ENCODE data around the gene HYI.

Gene HYI

DNA sequence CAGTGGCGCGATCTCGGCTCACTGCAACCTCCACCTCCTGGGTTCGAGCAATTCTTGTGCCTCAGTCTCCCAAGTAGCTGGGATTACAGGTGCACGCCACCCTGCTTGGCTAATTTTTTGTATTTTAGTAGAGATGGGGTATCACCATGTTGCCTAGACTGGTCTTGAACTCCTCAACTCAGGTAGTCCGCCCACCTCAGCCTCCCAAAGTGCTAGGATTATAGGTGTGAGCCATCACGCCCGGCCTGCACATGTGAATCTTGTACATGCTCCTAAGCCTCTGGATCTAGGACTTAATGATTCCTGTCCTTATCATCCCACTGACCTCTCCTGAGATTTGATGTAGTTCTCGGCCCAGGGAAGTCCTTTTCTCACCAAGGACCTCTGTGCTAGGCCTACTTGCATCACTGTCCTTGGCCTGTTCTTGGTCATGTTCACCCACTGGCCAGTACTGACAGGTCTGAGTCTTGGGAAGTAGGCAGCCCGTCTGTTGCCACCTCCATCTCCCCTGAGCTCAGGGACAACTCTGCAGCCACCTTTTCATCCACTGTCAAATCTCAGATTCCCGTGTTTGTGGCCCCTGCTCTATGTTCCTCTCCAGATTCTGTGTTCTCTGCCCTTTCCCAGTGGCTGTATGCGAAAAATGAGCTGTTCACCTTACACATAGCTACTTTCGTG is 9.4 kb downstream of the HYI start:
- DNase-seq (ENCODE audit: low read depth in 3 of 3) = no peak

DNA sequence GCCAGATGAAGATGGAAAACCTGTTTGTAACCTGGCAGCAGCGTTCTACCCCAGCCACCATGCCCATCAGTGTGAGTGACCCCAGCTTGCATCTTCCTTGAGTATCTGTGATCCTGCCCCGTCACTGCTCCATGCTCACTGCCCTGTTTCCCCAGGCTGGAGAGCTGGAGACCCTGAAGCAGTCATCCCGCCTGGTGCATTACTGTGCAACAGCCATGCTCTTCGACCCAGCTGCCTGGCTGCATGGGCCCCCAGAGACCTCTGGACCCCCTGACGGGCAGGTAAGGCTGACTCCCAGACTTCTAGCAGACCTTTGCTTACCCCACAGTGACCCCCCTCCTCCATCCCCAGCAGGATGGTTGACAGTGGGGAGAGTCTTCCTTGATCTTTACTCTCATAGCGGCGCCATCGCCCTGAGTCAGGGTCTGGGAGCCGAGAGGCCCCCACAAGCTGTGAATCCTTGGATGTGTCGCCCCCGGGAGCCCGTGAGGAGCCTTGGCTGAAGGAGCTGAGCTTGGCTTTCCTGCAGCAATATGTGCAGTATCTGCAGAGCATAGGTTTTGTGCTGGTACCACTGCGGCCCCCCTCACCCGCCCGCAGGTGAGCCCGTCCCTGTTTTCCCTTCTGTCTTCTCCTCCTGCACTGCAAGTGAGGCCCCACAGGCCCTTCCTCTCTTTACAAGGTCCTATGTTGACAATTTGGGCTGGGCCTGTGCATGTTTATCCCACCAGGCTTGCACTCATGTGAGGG is 10.4 kb downstream of the HYI start:
- no peak for DNase-seq (ENCODE audit: low read depth in 3 of 3)

DNA sequence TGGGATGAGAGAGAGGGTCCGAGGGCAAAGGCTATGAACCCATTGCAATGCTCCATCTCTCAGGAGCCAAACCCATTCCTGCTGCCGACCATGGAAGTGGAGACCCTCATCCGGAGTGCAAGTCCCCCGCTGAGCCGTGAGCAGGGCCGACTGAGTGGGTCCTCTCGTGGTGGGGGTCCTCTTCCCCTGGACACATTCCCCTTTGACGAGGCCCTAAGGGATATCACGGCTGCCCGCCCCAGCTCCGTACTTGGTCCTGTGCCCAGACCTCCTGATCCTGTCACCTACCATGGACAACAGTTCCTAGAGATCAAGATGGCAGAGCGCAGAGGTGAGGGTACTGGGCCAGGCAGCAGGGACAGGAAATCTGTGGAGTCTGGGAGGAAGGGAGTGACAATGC is 11.0 kb downstream of the HYI start:
- DNase-seq (ENCODE audit: low read depth in 3 of 3) = no peak

DNA sequence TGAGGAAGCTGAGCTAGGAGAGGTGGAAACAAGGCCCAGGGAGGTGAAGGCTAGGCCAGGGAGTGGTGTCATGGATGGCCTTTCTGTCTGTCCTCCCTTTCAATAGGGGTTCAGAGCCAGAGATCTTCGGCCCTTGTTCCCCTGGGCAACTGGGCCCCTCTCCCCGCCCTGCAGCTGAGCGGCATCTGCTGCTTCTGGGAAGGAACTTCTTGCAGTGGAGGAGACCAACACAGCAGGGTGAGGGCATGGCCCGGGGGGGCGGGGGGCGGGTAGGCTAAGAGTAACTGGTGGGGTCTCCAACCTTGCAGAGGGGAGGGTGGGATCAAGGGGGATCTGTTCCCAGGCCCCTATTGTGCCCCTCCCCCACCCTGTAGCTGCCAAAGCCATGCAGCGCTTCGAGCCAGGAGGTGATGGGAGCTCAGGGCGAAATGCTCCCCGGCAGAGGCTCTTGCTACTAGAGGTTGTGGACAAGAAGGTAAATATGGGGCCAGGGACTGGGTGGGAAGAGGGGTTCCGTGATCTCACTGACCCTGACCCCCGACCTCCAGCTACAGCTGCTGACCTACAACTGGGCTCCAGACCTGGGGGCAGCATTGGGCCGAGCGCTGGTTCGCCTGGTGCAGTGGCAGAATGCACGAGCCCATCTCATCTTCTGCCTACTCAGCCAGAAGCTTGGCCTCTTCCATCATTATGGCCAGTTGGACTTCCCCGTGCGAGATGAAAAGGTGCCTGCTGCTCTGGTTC is 11.7 kb downstream of the HYI start:
- no peak for DNase-seq (ENCODE audit: low read depth in 3 of 3)

DNA sequence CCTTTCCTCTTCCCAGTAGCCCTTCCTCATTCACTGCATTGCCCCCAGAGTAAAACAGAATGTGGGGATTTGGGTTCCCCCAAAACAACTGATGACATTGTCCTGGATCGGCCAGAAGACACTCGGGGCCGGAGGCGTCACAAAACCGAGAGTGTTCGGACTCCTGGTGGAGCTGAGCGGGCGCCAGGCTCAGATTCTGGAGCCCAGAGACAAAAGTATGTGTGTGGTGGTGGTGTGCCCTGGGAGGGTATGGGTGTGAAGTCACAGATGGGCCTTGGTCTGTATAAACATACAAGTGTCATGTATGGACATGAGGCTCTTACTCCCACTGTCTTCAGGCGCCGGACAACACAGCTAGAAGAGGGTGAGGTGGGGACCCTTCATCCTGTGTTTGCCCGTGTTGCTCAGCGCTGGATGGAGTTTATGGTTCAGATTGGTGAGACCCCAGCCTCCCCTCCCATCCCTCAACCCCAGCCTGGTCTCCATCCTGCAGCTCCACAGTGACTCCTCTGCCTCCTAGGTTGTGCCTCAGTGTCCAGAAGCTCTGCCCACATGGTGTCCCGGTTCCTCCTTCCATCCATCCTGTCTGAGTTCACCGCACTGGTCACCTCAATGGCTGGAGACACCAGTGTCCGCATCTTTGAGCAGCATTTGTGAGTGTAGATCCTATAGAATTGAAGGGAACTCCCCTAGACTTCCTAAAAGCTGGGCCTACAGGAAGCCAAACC is 12.4 kb downstream of the HYI start:
- no peak for DNase-seq (ENCODE audit: low read depth in 3 of 3)

DNA sequence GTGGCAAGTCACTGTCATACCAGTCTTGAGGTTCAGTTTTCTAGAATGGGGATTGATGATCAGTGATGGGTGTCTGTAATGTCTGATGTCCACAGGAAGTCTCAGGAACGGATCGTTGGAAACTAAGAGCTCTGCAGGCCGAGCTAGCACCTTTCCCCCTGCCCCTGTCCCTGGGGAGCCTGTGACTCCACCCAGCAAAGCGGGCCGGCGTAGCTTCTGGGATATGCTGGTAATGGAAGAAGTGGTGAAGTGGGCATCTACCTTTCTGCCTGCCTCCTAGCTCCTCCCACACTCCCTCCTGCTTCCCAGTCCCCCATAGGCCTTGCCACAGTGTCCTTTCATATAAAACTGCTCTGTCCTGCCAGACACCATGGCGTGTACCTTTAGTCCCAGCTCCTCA is 13.4 kb downstream of the HYI start:
- no peak for DNase-seq (ENCODE audit: low read depth in 3 of 3)

DNA sequence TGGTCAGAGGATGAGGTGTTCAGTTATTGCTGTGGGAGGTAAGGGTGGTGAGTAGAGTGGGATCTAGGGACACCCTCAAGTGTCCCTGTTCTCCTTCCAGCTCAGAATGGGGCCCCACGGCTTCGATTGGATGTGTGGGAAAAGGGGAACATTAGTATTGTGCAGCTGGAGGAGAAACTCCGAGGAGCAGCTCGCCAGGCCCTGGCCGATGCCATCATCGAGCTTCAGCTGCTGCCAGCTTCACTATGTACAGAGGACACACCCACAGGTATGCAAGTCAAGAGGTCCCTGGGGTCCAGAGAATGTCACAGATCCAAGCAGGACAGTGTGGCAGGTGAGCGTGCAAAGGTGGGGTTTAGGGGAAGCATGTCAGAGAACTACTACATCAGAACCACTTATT is 13.9 kb downstream of the HYI start:
- DNase-seq (ENCODE audit: low read depth in 3 of 3) = no peak

DNA sequence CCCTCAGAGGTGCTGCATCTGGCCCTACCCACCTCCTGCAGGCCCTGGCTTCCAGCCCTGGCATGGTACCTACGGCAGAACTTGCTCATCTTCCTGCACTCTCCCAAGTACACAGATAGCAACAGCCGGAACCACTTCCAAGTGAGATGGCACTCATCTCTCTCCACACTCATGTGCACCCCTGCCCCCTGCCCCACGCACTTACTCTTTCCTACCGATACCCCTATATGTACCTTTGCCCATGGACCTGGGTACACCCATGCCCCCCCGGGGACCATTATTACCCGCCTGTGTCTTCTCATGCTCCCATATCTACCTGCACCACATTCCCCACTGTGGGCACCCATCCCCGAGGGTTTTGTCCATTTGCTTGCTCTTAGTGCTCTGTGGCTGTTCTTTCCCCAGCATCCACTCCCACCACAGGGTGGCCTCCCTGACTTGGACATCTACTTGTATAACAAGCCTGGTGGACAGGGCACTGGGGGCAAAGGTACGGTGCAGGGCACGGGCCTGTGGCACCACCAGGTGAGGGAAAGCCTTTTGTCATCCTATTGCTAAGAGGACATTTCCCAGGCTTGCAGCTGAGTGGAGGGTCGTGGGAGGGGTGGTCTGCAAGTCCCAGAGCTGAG is 14.7 kb downstream of the HYI start:
- DNase-seq (ENCODE audit: low read depth in 3 of 3) = no peak

DNA sequence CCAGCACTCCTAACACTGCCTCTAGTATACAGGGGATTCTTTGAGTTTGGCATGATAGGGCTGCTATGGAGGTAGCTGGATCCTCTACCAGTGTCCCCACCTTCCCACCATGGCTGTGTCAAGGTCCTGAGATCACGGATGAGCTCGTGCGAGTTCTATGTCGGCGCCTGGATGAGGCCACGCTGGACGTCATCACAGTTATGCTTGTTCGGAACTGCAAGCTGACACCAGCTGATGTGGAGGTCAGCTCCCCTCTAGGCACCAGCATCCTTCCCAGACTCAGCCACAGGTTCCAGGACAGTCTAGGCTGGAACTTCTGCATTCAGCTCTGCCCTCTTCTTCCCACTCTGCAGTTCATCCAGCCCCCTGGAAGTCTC is 15.2 kb downstream of the HYI start:
- no peak for DNase-seq (ENCODE audit: low read depth in 3 of 3)

DNA sequence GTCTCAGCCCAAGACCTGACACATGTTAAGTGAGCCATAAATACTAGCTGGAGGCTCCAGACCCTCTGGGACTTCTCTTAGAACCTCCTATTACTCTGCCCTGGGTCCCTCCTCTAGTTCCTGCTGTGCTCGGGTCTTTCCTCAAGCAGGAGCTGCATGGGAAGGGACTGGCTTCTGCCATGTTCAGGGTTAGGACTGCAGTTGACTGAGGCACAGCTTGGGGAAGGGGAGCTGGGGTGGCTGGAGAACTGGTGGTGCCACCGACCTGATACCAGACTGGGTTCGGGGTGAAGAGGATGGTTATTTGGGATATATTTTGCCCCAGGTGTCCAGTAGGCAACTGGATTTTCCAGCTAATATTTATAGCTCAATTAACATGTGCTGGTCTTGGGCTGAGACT is 15.7 kb downstream of the HYI start:
- DNase-seq (ENCODE audit: low read depth in 3 of 3) = no peak

DNA sequence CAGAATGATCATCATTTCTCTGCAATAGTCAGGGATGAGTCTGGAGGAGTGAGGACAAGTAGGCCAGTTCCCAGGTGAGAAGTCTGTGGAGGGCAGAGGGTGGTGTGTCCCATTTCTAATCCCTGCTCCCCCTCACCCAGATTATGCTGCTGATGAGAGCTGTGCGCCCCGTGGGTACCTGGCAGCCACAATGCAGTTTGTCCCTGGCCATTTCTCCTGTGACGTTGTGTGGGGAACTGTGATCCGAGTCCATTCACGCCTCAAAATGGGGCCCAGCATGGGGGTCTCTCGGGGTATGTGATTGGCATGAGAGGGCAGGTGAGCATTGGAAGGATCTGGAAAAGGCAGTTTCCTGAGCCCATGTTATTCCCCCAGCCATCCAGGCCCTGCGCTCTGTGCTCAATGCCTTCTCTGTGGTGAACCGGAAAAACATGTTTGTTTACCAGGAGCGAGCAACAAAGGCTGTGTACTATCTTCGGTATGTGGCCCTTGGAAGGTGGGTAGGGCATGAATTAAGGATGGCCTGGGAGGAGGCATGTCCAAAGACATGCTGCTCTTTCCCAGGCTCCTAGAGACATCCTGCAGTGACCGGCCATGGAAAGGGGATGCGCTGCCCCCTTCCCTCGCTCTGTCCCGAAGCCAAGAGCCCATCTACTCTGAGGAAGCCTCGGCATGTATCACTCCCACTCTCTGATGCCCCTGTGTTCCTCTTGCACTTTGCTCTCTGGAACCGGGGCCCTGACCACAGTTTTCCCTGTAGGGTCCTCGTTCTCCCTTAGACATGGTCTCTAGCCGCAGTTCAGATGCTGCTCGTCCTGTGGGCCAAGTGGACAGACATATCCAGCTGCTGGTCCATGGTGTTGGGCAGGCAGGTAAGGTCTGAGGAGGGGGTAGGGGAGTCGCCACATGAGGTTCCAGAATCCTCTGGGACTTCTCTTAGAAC is 16.4 kb downstream of the HYI start:
- no peak for DNase-seq (ENCODE audit: low read depth in 3 of 3)

DNA sequence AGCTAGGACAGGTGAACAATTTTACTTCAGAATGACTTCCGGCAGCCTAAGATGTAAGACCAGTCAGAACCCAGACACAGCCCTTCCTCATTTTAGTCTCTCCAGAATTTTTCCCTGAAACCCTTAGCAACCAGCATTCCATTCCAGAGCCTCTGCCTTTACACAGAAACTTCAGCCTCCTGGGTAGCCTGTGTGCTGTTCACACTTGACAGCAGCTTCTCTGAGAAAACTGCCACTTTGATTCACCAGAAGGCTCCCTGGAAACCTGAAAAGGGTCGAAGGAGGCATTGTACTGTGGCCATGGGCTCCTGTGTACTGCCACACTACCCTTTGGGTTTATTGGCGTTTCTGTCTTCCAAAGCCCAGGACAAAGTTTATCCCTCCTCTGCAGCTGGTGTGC is 17.4 kb downstream of the HYI start:
- DNase-seq (ENCODE audit: low read depth in 3 of 3) = no peak

DNA sequence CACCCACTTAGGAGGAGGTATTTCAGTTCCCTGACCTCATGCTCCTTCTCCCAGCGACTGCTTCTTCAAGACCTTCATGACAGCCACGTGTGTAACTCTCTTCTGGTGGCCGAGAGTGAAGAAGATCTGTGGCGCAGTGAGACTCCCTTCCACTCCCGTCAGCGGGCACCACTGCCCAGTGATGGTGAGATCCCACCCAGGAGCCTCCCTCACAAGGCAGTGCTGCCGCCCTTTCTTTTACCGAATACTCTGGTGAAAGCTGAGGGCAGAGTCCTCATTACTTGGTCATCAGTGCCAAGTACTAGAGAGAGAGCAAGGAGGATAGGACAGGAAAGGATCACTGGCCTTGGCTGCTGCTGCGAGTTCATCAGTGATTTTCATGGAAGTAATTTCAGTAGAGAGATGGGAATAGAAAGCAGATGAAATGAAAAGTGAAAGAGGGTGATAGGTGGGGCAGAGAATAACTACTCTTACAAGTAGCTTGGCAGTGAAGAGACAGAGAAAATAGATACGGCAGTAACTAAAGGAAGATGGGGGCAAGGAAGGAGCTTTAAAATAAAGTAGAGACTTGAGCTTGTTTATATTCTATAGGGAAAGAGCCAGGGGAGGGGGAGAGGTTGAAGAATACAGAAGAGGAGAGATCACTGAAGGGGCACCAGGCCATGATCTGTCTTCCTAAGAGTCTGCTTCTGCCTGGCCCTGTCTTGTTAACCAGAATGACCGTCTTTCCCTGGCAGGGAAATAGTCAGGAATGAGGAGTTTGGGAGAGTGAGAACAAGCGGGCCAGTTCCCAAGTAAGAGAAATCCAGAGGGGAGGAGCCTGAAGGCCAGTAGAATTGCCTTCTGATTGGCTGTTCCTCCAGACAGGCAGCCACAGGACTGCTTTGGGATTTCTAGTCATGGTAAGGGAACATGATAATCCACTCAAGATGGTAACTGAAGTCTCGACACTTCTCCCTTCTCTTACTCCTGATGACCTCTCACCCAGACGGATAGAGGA is 18.3 kb downstream of the HYI start:
- no peak for DNase-seq (ENCODE audit: low read depth in 3 of 3)

DNA sequence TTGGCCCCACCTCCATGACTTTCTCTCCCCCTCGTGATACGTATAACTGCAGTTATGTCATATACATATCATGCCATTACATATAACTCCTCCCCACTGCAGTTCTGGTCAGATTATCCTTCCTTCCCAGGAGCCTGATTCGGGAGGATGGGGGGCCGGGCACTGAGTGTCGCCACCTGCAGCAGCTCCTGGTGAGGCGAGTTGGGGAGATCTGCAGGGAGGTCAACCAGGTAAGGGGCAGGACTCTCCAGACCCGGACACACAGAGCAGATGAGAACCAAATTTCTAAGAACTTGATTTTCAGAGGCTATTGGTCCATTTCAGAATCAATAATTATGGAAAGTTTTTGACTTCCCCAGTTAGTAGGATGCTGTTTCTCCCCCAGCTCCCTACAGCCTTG is 19.5 kb downstream of the HYI start:
- DNase-seq (ENCODE audit: low read depth in 3 of 3) = no peak

DNA sequence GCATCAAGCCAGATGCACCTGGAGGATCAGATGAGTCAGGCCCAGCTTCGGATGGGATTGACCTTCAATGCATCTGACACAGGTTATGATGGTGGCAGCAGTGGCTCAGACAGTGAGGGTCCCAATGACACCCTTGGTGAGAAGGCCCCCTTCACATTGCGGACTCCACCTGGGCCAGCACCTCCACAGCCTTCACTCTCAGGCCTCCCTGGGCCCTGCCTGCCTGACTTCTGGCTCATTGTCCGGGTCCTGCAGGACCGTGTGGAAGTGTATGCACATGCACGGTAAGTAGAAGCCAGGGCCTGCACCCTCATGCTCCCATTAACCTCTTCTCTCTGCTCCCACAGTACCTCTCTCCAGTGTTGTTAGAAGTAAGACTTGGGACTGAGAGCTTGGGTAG is 20.8 kb downstream of the HYI start:
- DNase-seq (ENCODE audit: low read depth in 3 of 3) = no peak

DNA sequence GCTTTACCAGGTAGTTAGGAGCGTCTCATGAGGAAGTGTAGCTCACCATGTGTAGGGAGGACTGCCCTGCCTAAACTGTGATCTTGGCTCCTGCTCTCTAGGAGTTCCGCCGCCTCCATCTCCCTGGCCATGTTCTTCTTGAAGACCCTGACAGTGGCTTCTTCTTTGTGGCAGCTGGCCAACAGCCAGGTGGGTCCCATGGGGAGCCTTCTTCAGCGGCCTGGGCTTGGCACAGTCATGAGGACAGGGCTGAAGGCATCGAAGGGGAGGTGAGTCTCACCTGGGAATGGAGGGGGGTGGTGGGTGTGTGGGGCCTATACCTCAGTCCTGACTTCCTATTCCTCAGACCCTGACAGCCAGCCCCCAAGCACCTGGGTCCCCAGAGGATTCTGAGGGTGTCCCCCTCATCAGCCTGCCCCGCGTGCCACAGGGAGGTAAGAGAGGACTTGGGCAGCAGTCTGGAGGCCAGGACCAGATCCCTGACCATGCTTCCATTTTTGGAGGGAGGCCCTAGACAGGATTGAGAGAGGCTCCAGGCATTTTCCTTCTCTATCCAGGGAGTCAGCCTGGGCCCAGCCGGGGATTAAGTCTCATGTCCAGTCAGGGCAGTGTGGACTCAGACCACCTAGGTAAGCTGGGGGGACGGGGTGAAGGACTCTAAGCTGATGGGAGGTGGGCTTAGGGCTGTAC is 21.4 kb downstream of the HYI start:
- no peak for DNase-seq (ENCODE audit: low read depth in 3 of 3)

DNA sequence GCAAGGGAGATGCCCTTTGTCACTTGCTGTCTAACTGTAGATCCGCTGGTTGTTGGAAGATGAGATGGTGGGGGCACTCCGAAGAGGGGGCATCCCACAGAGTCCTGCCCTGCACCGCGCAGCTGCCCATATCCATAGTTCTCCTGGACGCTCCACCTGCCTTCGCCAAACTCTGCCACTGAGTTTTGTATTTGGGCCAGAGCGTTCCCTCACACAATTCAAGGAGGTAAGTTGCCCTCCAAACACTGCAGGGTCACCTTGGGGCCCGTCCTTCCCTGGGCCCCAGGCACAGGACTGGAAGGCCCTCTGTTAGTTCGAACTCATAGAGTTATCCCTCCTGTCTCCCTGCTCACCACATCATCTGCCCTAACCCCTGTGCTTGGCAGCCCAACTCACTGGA is 22.1 kb downstream of the HYI start:
- DNase-seq (ENCODE audit: low read depth in 3 of 3) = no peak

DNA sequence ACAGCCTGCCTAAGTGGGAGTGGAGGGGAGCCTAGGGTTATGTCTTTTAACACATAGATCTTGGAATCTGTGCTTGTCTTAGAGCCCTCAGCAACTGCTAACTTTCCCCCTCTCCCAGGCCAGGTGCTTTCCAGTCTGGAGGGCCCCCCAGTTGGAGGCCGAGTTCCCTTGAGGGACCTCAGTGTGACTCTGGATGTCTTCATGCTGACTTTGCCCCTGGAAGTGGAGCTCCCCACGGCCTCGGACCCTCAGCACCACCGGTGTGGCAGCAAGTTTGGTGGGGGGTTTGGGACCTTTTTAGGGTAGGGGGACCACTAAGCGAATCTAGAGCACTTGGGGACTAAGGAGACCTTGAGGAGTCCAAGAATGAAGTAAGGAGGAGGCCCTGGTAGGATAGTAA is 22.9 kb downstream of the HYI start:
- no peak for DNase-seq (ENCODE audit: low read depth in 3 of 3)

DNA sequence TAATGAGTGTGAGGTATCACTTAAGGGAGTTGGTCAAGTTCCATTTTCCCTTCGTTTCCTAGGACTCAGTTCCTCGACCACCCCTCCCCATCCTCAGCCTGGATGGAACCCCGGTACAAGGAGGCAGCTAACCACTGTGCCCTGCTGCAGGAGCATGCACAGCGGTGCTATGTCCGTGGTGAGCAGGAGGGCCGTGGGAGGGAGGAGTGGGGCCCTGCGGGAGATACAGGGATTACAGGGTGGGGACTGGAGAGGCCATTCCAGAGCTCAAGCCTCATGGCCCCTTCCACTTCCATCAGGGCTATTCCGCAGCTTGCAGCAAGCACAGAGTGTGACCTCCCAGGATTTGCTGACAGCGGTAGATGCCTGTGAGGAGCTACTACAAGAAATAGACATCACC is 25.8 kb downstream of the HYI start:
- DNase-seq (ENCODE audit: low read depth in 3 of 3) = no peak
